CD8-positive, alpha-beta memory T cell (primary cell): ENCODE results near the gene TRIM67. TPM values are rescaled to one million over a fixed set of nuclear protein-coding genes. Genes with fewer than 3 reads are reported as not detected.

ENCODE experiments used
- CTCF ChIA-PET: fragments of 350-600 bp; sonication (Branson Sonifier 250); formaldehyde crosslinking; loops from one replicate; lab custom pipeline; 2021; ENCODE audit warnings: antibody characterized with exemption; lab: Charles Lee
- POLR2A ChIA-PET: fragments of 350-600 bp; sonication (Branson Sonifier 250); formaldehyde crosslinking; loops from one replicate; lab custom pipeline; 2021; ENCODE audit warnings: antibody characterized with exemption; lab: Charles Lee
- DNase-seq, 5 donors: peaks; one replicate each; pipeline versions ENCODE4 v3.0.0 to v3.0.0-alpha.2; 2020 to 2022; ENCODE audit warnings: mixed read lengths in 1 of 5
- H3K27ac ChIP-seq: one replicate; pipeline ENCODE4 v1.7.0; 2013; ENCODE audit warnings: low read depth, mild to moderate bottlenecking, low read length, moderate library complexity
- H3K27me3 ChIP-seq: 2 replicates; pipeline ENCODE4 v1.7.0; 2013; ENCODE audit warnings: low read length, mild to moderate bottlenecking; ENCODE audit not compliant: insufficient read depth, poor library complexity, severe bottlenecking
- H3K36me3 ChIP-seq: 2 replicates; pipeline ENCODE4 v1.7.0; 2013; ENCODE audit warnings: mild to moderate bottlenecking, low read length, moderate library complexity; ENCODE audit not compliant: insufficient read depth
- H3K4me1 ChIP-seq: 2 replicates; pipeline ENCODE4 v1.7.0; 2013; ENCODE audit warnings: mild to moderate bottlenecking, low read length, moderate library complexity; ENCODE audit not compliant: insufficient read depth
- H3K4me3 ChIP-seq: 2 replicates; pipeline ENCODE4 v1.7.0; 2013; ENCODE audit warnings: mild to moderate bottlenecking, low read length
- H3K9me3 ChIP-seq: 2 replicates; pipeline ENCODE4 v1.7.0; 2013; ENCODE audit warnings: mild to moderate bottlenecking, low read length
- H3K27ac Mint-ChIP-seq, 8 donors: one replicate each; pipeline ENCODE4 v1.8.0; 2020 to 2021; ENCODE audit warnings: mixed read lengths in 8 of 8, mild to moderate bottlenecking in 6 of 8, inconsistent platforms in 3 of 8, moderate library complexity in 3 of 8
- H3K27me3 Mint-ChIP-seq, 2 donors: one replicate each; pipeline ENCODE4 v1.8.0; 2020 to 2021; ENCODE audit warnings: mixed read lengths in 2 of 2, mild to moderate bottlenecking in 1 of 2, moderate library complexity in 1 of 2
- H3K36me3 Mint-ChIP-seq, 3 donors: one replicate each; pipeline ENCODE4 v1.8.0; 2020 to 2021; ENCODE audit warnings: mixed read lengths in 3 of 3, inconsistent platforms in 1 of 3, mild to moderate bottlenecking in 1 of 3
- H3K4me1 Mint-ChIP-seq, 3 donors: one replicate each; pipeline ENCODE4 v1.8.0; 2020 to 2021; ENCODE audit warnings: mixed read lengths in 3 of 3, inconsistent platforms in 1 of 3, mild to moderate bottlenecking in 1 of 3
- H3K4me3 Mint-ChIP-seq, 7 donors: one replicate each; pipeline ENCODE4 v1.8.0; 2020 to 2021; ENCODE audit warnings: mixed read lengths in 7 of 7, mild to moderate bottlenecking in 6 of 7, moderate library complexity in 4 of 7, inconsistent platforms in 2 of 7
- H3K9me3 Mint-ChIP-seq, 5 donors: one replicate each; pipeline ENCODE4 v1.8.0; 2020 to 2022; ENCODE audit warnings: mixed read lengths in 5 of 5, mild to moderate bottlenecking in 3 of 5, moderate library complexity in 2 of 5, inconsistent platforms in 1 of 5
- polyA plus RNA-seq: library from polyadenylated mRNA; unstranded; fragments of 300-500 nt; fragmentation: Illumina TruSeq; gene quantifications from one replicate; pipeline ENCODE4 v1.2.3, GENCODE V29; 2021
- total RNA-seq, 2 experiments: library from RNA; stranded (reverse); gene quantifications; one replicate each; pipeline ENCODE4 v1.2.3, GENCODE V29; 2021

TRIM67 gene
- total and polyA plus RNA-seq, 3 experiments from 2014 or later, result not detected

GRCh38 chr1:231260351-231260750, 98.5 kb downstream of the TRIM67 start:
- DNase-seq, result no peak
- Mint-ChIP-seq H3K27me3 (no peaks in the 10 kb centered on the region), H3K27ac (no peak overlapping the region), H3K4me3 (no peak overlapping the region), H3K9me3 (peaks cover 0 to 6% (median 0%) of the 10 kb centered on the region in 5 donors), H3K36me3 (peaks cover 34 to 87% (median 39%) of the 10 kb centered on the region in 3 donors), H3K4me1 (peaks cover 0 to 4% (median 3%) of the 10 kb centered on the region in 3 donors)
- Histone ChIP-seq H3K9me3 (no peaks in the 10 kb centered on the region), H3K27ac (no peak overlapping the region), H3K27me3 (no peaks in the 10 kb centered on the region), H3K4me3 (no peak overlapping the region), H3K4me1 (no peaks in the 10 kb centered on the region), H3K36me3 (peaks cover 25% of the 10 kb centered on the region)
- POLR2A ChIA-PET, result no interaction called here
- CTCF ChIA-PET, result no interaction called here

GRCh38 chr1:231264642-231265041, 102.8 kb downstream of the TRIM67 start:
- H3K36me3 Mint-ChIP-seq, result peaks cover 8 to 89% (median 26%) of the 10 kb centered on the region in 3 donors
- CTCF ChIA-PET, result no interaction called here
- no peak overlapping the region for H3K4me3 Mint-ChIP-seq
- Histone ChIP-seq H3K9me3 (no peaks in the 10 kb centered on the region), H3K36me3 (peaks cover 24% of the 10 kb centered on the region), H3K27me3 (no peaks in the 10 kb centered on the region), H3K27ac (no peak overlapping the region), H3K4me1 (no peaks in the 10 kb centered on the region), H3K4me3 (no peak overlapping the region)
- peak overlapping the region in 1 of 8 donors; percentile 42 for H3K27ac Mint-ChIP-seq
- peaks cover 0 to 2% (median 0%) of the 10 kb centered on the region in 3 donors for H3K4me1 Mint-ChIP-seq
- H3K27me3 Mint-ChIP-seq, result no peaks in the 10 kb centered on the region
- peaks cover 0 to 3% (median 0%) of the 10 kb centered on the region in 5 donors for H3K9me3 Mint-ChIP-seq
- POLR2A ChIA-PET, result no interaction called here
- no peak for DNase-seq

- CTCF ChIA-PET, result no interaction called here
- Histone ChIP-seq H3K27me3 (no peaks in the 10 kb centered on the region), H3K4me1 (no peaks in the 10 kb centered on the region), H3K9me3 (no peaks in the 10 kb centered on the region), H3K36me3 (peaks cover 24% of the 10 kb centered on the region), H3K4me3 (no peak overlapping the region), H3K27ac (no peak overlapping the region)
- H3K36me3 Mint-ChIP-seq, result peaks cover 4 to 89% (median 25%) of the 10 kb centered on the region in 3 donors
- H3K27me3 Mint-ChIP-seq, result no peaks in the 10 kb centered on the region
- no peaks in the 10 kb centered on the region for H3K9me3 Mint-ChIP-seq
- peak overlapping the region in 3 of 8 donors; percentile 46 to 67 (median 66) for H3K27ac Mint-ChIP-seq
- DNase-seq, result no peak
- H3K4me3 Mint-ChIP-seq, result no peak overlapping the region
- POLR2A ChIA-PET, result no interaction called here
- H3K4me1 Mint-ChIP-seq, result peaks cover 0 to 2% (median 0%) of the 10 kb centered on the region in 3 donors
Observed at GRCh38 chr1:231265379-231265778, 103.5 kb downstream of the TRIM67 start.

- no peaks in the 10 kb centered on the region for H3K27me3 Mint-ChIP-seq
- Histone ChIP-seq H3K36me3 (peaks cover 24% of the 10 kb centered on the region), H3K27ac (no peak overlapping the region), H3K9me3 (no peaks in the 10 kb centered on the region), H3K4me3 (no peak overlapping the region), H3K4me1 (no peaks in the 10 kb centered on the region), H3K27me3 (no peaks in the 10 kb centered on the region)
- H3K36me3 Mint-ChIP-seq, result peaks cover 0 to 88% (median 24%) of the 10 kb centered on the region in 3 donors
- ChIA-PET CTCF (interaction anchor here (1.2 to 1.3 kb wide), 2 partner anchors 9 to 11 kb away, joined by 3 read pairs; no protein-coding TSS in a partner anchor), POLR2A (no interaction called here)
- peaks cover 0 to 2% (median 0%) of the 10 kb centered on the region in 3 donors for H3K4me1 Mint-ChIP-seq
- DNase-seq, result no peak
- peak overlapping the region in 1 of 8 donors; percentile 36 for H3K27ac Mint-ChIP-seq
- H3K4me3 Mint-ChIP-seq, result no peak overlapping the region
- H3K9me3 Mint-ChIP-seq, result no peaks in the 10 kb centered on the region
Observed at GRCh38 chr1:231266811-231267322, 105.0 kb downstream of the TRIM67 start.

Other genes starting within 250 kb of the TRIM67 start
- 10 to 100 TPM; 21.5 to 24.8 TPM for gene TTC13, start 183.2 kb upstream of the TRIM67 start, total RNA-seq
- 13.1 TPM for gene TTC13, start 183.2 kb upstream of the TRIM67 start, polyA plus RNA-seq
- 10 to 100 TPM; 21.2 to 21.4 TPM for gene ARV1, start 183.0 kb upstream of the TRIM67 start, total RNA-seq
- gene ARV1, start 183.0 kb upstream of the TRIM67 start, polyA plus RNA-seq, result 27.6 TPM
- gene FAM89A, start 121.8 kb upstream of the TRIM67 start, total RNA-seq, result 10 to 100 TPM; 12.1 to 14.8 TPM
- gene FAM89A, start 121.8 kb upstream of the TRIM67 start, polyA plus RNA-seq, result 10.5 TPM
- gene GNPAT, start 79.2 kb downstream of the TRIM67 start, total RNA-seq, result 10 to 100 TPM; 49.2 to 51.8 TPM
- 33.2 TPM for gene GNPAT, start 79.2 kb downstream of the TRIM67 start, polyA plus RNA-seq
- gene EXOC8, start 175.8 kb downstream of the TRIM67 start, total RNA-seq, result 10 to 100 TPM; 16.8 to 16.9 TPM
- 3.0 TPM for gene EXOC8, start 175.8 kb downstream of the TRIM67 start, polyA plus RNA-seq
- 10 to 100 TPM; 10.7 to 12.7 TPM for gene SPRTN, start 176.2 kb downstream of the TRIM67 start, total RNA-seq
- gene SPRTN, start 176.2 kb downstream of the TRIM67 start, polyA plus RNA-seq, result 16.6 TPM